GM19351 (cell line): ENCODE data around the gene MID1IP1.

Source experiments
- ATAC-seq: cut with Tn5 transposase; IDR thresholded peaks from one replicate; pipeline ENCODE4 v1.9.1; 2021; ENCODE audit warnings: mild to moderate bottlenecking, moderate library complexity; ENCODE audit not compliant: unreplicated experiment

The MID1IP1 gene

GRCh38 chrX:38811515-38812243, 10.4 kb downstream of the MID1IP1 start:
- ATAC-seq, result no peak

- ATAC-seq, result no peak
These were observed 14.9 kb downstream of the MID1IP1 start for GRCh38 chrX:38816155-38816554.

GRCh38 chrX:38817004-38817703, 15.9 kb downstream of the MID1IP1 start:
- no peak for ATAC-seq

GRCh38 chrX:38819163-38819562, 17.9 kb downstream of the MID1IP1 start:
- no peak for ATAC-seq

- no peak for ATAC-seq
These were observed 18.4 kb downstream of the MID1IP1 start for GRCh38 chrX:38819709-38820108.

- no peak for ATAC-seq
These were observed 19.5 kb downstream of the MID1IP1 start for GRCh38 chrX:38820751-38821150.

GRCh38 chrX:38824176-38824575, 22.9 kb downstream of the MID1IP1 start:
- no peak for ATAC-seq

- ATAC-seq, result no peak
These were observed 30.7 kb downstream of the MID1IP1 start for GRCh38 chrX:38831949-38832348.

- ATAC-seq, result no peak
These were observed 36.1 kb downstream of the MID1IP1 start for GRCh38 chrX:38837389-38837788.

GRCh38 chrX:38839277-38839676, 38.0 kb downstream of the MID1IP1 start:
- ATAC-seq, result no peak

- ATAC-seq, result no peak
These were observed 38.7 kb downstream of the MID1IP1 start for GRCh38 chrX:38839944-38840343.

- ATAC-seq, result no peak
These were observed 40.5 kb downstream of the MID1IP1 start for GRCh38 chrX:38841750-38842149.

- ATAC-seq, result no peak
These were observed 44.2 kb downstream of the MID1IP1 start for GRCh38 chrX:38845426-38845825.

- no peak for ATAC-seq
These were observed 46.1 kb downstream of the MID1IP1 start for GRCh38 chrX:38847206-38847902.

- no peak for ATAC-seq
These were observed 46.6 kb downstream of the MID1IP1 start for GRCh38 chrX:38847903-38848230.

- no peak for ATAC-seq
These were observed 47.6 kb downstream of the MID1IP1 start for GRCh38 chrX:38848671-38849455.

GRCh38 chrX:38850807-38851544, 49.7 kb downstream of the MID1IP1 start:
- no peak for ATAC-seq

GRCh38 chrX:38854305-38854704, 53.0 kb downstream of the MID1IP1 start:
- no peak for ATAC-seq
